K562 (cell line): ENCODE data around the gene TACSTD2. TPM values are rescaled to one million over a fixed set of nuclear protein-coding genes. Genes with fewer than 3 reads are reported as not detected.

ENCODE experiments used
- ATAC-seq: fragments of 200-7000 bp; cut with Tn5 transposase; 3 replicates; pipeline ENCODE4 v1.9.1; 2020; ENCODE audit warnings: moderate library complexity
- BruUV-seq: library from RNA; stranded (reverse); fragments of 400-500 nt; replicated peaks from 2 replicates; lab custom pipeline; 2021; lab: Mats Ljungman, UMichigan
- CTCF ChIA-PET: fragments of 300-600 bp; formaldehyde crosslinking; extraction: SDS; loops from one replicate; lab custom pipeline; 2021; ENCODE audit warnings: low intra/inter-chr PET ratio; lab: Yijun Ruan, JAX
- POLR2A ChIA-PET: fragments of 300-600, 350-650 bp; sonication (Branson Sonifier 250); formaldehyde crosslinking; extraction: SDS; loops from one replicate; lab custom pipeline; 2021; ENCODE audit warnings: antibody characterized with exemption, inconsistent platforms; lab: Yijun Ruan, JAX
- DNase-seq, 4 experiments: peaks; one replicate each; pipeline versions ENCODE4 v3.0.0 to v3.0.0-alpha.2; 2011 to 2018; ENCODE audit warnings: low spot score in 3 of 4, mixed read lengths in 3 of 4; ENCODE audit errors: extremely low read depth in 1 of 4
- FAIRE-seq: peaks from 2 replicates; lab custom pipeline; 2011; peaks lifted over from hg19 to GRCh38; lab: Jason Lieb, UNC
- H2AFZ ChIP-seq: 2 replicates; pipeline ENCODE4 v1.6.0; 2011; ENCODE audit warnings: low read depth, low read length, control low read depth, inconsistent platforms
- H3K27ac ChIP-seq: fragments of 200-600 bp; 3 replicates; pipeline ENCODE4 v1.8.0; 2011; ENCODE audit warnings: low read depth, mild to moderate bottlenecking, control low read depth, inconsistent platforms, low read length, moderate library complexity, mixed read lengths; ENCODE audit errors: extremely low read depth
- H3K27me3 ChIP-seq, 2 experiments: fragments of 300-600 bp in 1 of 2; 2 replicates in 1 of 2; 3 replicates in 1 of 2; pipeline versions ENCODE4 v1.6.0 to v1.8.0; 2011; ENCODE audit warnings: inconsistent platforms in 2 of 2, low read length in 2 of 2, mild to moderate bottlenecking in 1 of 2, mixed read lengths in 1 of 2, moderate library complexity in 1 of 2; ENCODE audit not compliant: control insufficient read depth in 2 of 2, insufficient read depth in 2 of 2
- H3K36me3 ChIP-seq: fragments of 300-600 bp; 3 replicates; pipeline ENCODE4 v1.8.0; 2011; ENCODE audit warnings: mild to moderate bottlenecking, low read length, inconsistent platforms; ENCODE audit not compliant: control insufficient read depth, insufficient read depth
- H3K4me1 ChIP-seq, 2 experiments: fragments of 200-600 bp in 1 of 2; replicated peaks in 1 of 2; 2 replicates in 1 of 2; 3 replicates in 1 of 2; pipeline versions ENCODE4 v1.5.1 to v1.8.0; 2011; ENCODE audit warnings: inconsistent platforms in 2 of 2, low read length in 2 of 2, mild to moderate bottlenecking in 1 of 2, mixed read lengths in 1 of 2, moderate library complexity in 1 of 2; ENCODE audit not compliant: control insufficient read depth in 2 of 2, insufficient read depth in 2 of 2
- H3K4me2 ChIP-seq: 2 replicates; pipeline ENCODE4 v1.6.1; 2011; ENCODE audit warnings: low read length, control low read depth, inconsistent platforms, mixed read lengths; ENCODE audit not compliant: insufficient read depth
- H3K4me3 ChIP-seq: fragments of 200-600 bp; sonication (generic), shearing (Covaris generic); 2 replicates; pipeline ENCODE4 v1.5.1; 2016; ENCODE audit warnings: control low read depth, inconsistent platforms
- H3K79me2 ChIP-seq: fragments of 200-600 bp; 3 replicates; pipeline ENCODE4 v1.8.0; 2011; ENCODE audit warnings: low read length, inconsistent platforms; ENCODE audit not compliant: control insufficient read depth, insufficient read depth
- H3K9ac ChIP-seq, 2 experiments: 2 replicates each; pipeline versions ENCODE4 v1.6.0 to v1.6.1; 2011; ENCODE audit warnings: low read depth in 2 of 2, low read length in 2 of 2, control low read depth in 1 of 2, inconsistent platforms in 1 of 2, mild to moderate bottlenecking in 1 of 2, mixed read lengths in 1 of 2; ENCODE audit not compliant: insufficient read depth in 1 of 2
- H3K9me1 ChIP-seq: one replicate; pipeline ENCODE4 v1.6.0; 2011; ENCODE audit warnings: inconsistent platforms, mild to moderate bottlenecking, low read length, moderate library complexity; ENCODE audit not compliant: control insufficient read depth, insufficient read depth
- H3K9me3 ChIP-seq: replicated peaks from 2 replicates; pipeline ENCODE4 v1.5.1; 2011; ENCODE audit warnings: low read depth, low read length, inconsistent platforms; ENCODE audit not compliant: control insufficient read depth, insufficient read depth
- H4K20me1 ChIP-seq: replicated peaks from 2 replicates; pipeline ENCODE4 v1.6.1; 2011; ENCODE audit warnings: low read length, inconsistent platforms, mixed read lengths; ENCODE audit not compliant: control insufficient read depth, insufficient read depth
- EP300 ChIP-seq: IDR thresholded peaks from 2 replicates; pipeline ENCODE4 v1.6.1; 2012; ENCODE audit warnings: low read length, improper control_type of control experiment
- KLF13 ChIP-seq: fragments of 450-650 bp; IDR thresholded peaks from 2 replicates; pipeline ENCODE4 v1.6.1; 2016; ENCODE audit warnings: missing genetic modification characterization, low read depth, mild to moderate bottlenecking, missing compliant biosample characterization, moderate library complexity, borderline replicate concordance
- MCM7 ChIP-seq, 2 experiments: fragments of 450-650 bp; IDR thresholded peaks; 2 replicates each; pipeline ENCODE4 v1.6.1; 2016 to 2018
- POU5F1 ChIP-seq: fragments of 150-350 bp; IDR thresholded peaks from 2 replicates; pipeline ENCODE4 v1.6.1; 2014; ENCODE audit warnings: borderline replicate concordance, low read length, low read depth, mild to moderate bottlenecking; ENCODE audit not compliant: partially characterized antibody
- RFX5 ChIP-seq: IDR thresholded peaks from 2 replicates; pipeline ENCODE4 v1.6.1; 2011; ENCODE audit warnings: low read depth, mild to moderate bottlenecking, improper control_type of control experiment, low read length
- SP1 ChIP-seq: sonication (generic); formaldehyde crosslinking; IDR thresholded peaks from 2 replicates; pipeline ENCODE4 v1.8.1; 2022; ENCODE audit warnings: mild to moderate bottlenecking, missing genetic modification reagents
- ZNF133 ChIP-seq: fragments of 250-450 bp; sonication (Bioruptor Pico); IDR thresholded peaks from 2 replicates; pipeline ENCODE4 v1.4.0; 2020; ENCODE audit warnings: mild to moderate bottlenecking
- ZNF436 ChIP-seq: fragments of 250-450, 450-650 bp; sonication (Bioruptor Pico); formaldehyde crosslinking; IDR thresholded peaks from 2 replicates; pipeline ENCODE4 v1.7.0; 2020; ENCODE audit warnings: mild to moderate bottlenecking
- ZNF589 ChIP-seq: fragments of 200-800 bp; sonication (Bioruptor generic); IDR thresholded peaks from 2 replicates; pipeline ENCODE4 v1.6.1; 2016; ENCODE audit warnings: low read depth, missing genetic modification characterization, missing compliant biosample characterization
- in situ Hi-C: fragments of 300-500 bp; cut with MboI; formaldehyde crosslinking; loops from 4 replicates; pipeline ENCODE4 v1.15.0; 2018; ENCODE audit warnings: inconsistent platforms, mixed read lengths
- intact Hi-C: fragments of 100-400 bp; cut with micrococcal nuclease; formaldehyde crosslinking; loops from 2 replicates; pipeline ENCODE4 v1.14.2; 2022
- polyA plus RNA-seq, 8 experiments: library from polyadenylated mRNA; depleted of rRNA in 4 of 8; stranded (reverse) in 5 of 8; unstranded in 3 of 8; fragments of >200 nt; fragmentation: Nextera tagmentation in 2 of 8; fragmentation: Illumina TruSeq in 1 of 8; extraction: Ambion mirVana in 2 of 8; extraction: Trizol in 1 of 8; gene quantifications; 2 replicates each; pipeline versions ENCODE4 v1.2.1 to v1.2.3, GENCODE V29; 2011 to 2014; ENCODE audit warnings: inconsistent platforms in 1 of 8, missing spikeins in 1 of 8
- total RNA-seq, 7 experiments: library from RNA; depleted of rRNA in 6 of 7; stranded (reverse); fragments of >200 nt in 6 of 7; fragmentation: Illumina TruSeq in 2 of 7; extraction: Trizol in 2 of 7; gene quantifications; 2 replicates each; pipeline versions ENCODE4 v1.2.1 to v1.2.3, GENCODE V29; 2011 to 2021; ENCODE audit warnings: low replicate concordance in 1 of 7
- TF ChIP-seq, protein P1 (sequence below): IDR thresholded peaks from 2 replicates; pipeline ENCODE4 v1.6.1; 2014; ENCODE audit warnings: antibody characterized with exemption
- TF ChIP-seq, protein P2 (sequence below): fragments of 450-650 bp; IDR thresholded peaks from 2 replicates; pipeline ENCODE4 v1.7.1; 2018; ENCODE audit warnings: mild to moderate bottlenecking, low read depth; ENCODE audit not compliant: partially characterized antibody
- TF ChIP-seq, protein P3 (sequence below): fragments of 150-350 bp; IDR thresholded peaks from 2 replicates; pipeline ENCODE4 v1.6.1; 2014; ENCODE audit warnings: low read depth, mild to moderate bottlenecking, low read length, borderline replicate concordance
- TF ChIP-seq, protein P4 (sequence below): fragments of 250-450 bp; sonication (Bioruptor Pico); IDR thresholded peaks from 2 replicates; pipeline ENCODE4 v1.5.0; 2021; ENCODE audit warnings: mild to moderate bottlenecking, borderline replicate concordance

The TACSTD2 gene
- total and polyA plus RNA-seq, 9 of the 15 experiments (the other 6 are each of a cell fraction or from before 2014, with no cell fraction given) = 0.04 to 0.31 TPM; not detected in 7

DNA sequence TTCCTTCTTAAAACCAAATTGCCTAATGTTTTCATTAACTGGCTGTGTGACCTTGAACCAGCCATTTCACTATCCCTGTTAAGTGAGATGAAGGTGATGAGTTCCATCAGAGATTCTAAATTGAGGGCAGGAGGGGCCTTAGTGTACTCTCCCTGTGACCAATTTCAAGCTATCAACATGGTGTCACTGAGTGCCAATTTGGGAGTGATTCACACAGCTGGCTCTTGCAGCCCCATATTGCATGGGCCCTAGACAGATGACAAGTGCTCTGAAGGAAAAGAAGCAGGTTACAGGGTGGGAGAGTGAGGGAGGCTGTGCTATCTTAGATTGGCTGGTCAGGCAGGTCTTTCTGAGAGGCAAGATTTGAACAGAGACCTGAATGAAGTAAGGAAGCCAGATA is 13.0 kb upstream of the TACSTD2 start:
- Histone ChIP-seq H2AFZ (no peak overlapping the region), H3K9ac (no peak overlapping the region), H3K79me2 (no peaks in the 10 kb centered on the region), H3K27ac (no peak overlapping the region), H3K9me3 (no peaks in the 10 kb centered on the region), H4K20me1 (no peaks in the 10 kb centered on the region; the same call in 1 of the 2 replicates), H3K4me3 (no peak overlapping the region), H3K36me3 (no peaks in the 10 kb centered on the region), H3K4me1 (peaks cover 0 to 2% of the 10 kb centered on the region in 2 experiments; a peak in 1 of 5 replicates), H3K4me2 (no peak overlapping the region), H3K27me3 (peaks cover 3 to 10% of the 10 kb centered on the region in 2 experiments; a peak in 3 of 5 replicates), H3K9me1 (no peaks in the 10 kb centered on the region)
- ChIA-PET CTCF (no interaction called here), POLR2A (interaction anchor here (0.6 to 2.4 kb wide), 2 partner anchors 21 to 23 kb away, joined by 3 to 5 read pairs; no protein-coding TSS in a partner anchor)
- ATAC-seq (no peak), DNase-seq (no peak), FAIRE-seq (no peak)
- intact Hi-C loops (no loop called here), in situ Hi-C loops (no loop called here)
- BruUV-seq = no TSS peak
- TF ChIP-seq EP300 = no peak
- TF ChIP-seq POU5F1 = no peak
- TF ChIP-seq, protein P1, sequence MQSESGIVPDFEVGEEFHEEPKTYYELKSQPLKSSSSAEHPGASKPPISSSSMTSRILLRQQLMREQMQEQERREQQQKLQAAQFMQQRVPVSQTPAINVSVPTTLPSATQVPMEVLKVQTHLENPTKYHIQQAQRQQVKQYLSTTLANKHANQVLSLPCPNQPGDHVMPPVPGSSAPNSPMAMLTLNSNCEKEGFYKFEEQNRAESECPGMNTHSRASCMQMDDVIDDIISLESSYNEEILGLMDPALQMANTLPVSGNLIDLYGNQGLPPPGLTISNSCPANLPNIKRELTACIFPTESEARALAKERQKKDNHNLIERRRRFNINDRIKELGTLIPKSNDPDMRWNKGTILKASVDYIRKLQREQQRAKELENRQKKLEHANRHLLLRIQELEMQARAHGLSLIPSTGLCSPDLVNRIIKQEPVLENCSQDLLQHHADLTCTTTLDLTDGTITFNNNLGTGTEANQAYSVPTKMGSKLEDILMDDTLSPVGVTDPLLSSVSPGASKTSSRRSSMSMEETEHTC = no peak
- TF ChIP-seq, protein P2, sequence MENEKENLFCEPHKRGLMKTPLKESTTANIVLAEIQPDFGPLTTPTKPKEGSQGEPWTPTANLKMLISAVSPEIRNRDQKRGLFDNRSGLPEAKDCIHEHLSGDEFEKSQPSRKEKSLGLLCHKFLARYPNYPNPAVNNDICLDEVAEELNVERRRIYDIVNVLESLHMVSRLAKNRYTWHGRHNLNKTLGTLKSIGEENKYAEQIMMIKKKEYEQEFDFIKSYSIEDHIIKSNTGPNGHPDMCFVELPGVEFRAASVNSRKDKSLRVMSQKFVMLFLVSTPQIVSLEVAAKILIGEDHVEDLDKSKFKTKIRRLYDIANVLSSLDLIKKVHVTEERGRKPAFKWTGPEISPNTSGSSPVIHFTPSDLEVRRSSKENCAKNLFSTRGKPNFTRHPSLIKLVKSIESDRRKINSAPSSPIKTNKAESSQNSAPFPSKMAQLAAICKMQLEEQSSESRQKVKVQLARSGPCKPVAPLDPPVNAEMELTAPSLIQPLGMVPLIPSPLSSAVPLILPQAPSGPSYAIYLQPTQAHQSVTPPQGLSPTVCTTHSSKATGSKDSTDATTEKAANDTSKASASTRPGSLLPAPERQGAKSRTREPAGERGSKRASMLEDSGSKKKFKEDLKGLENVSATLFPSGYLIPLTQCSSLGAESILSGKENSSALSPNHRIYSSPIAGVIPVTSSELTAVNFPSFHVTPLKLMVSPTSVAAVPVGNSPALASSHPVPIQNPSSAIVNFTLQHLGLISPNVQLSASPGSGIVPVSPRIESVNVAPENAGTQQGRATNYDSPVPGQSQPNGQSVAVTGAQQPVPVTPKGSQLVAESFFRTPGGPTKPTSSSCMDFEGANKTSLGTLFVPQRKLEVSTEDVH = no peak
- no peak for TF ChIP-seq ZNF436
- no peak for TF ChIP-seq RFX5
- TF ChIP-seq, protein P3, sequence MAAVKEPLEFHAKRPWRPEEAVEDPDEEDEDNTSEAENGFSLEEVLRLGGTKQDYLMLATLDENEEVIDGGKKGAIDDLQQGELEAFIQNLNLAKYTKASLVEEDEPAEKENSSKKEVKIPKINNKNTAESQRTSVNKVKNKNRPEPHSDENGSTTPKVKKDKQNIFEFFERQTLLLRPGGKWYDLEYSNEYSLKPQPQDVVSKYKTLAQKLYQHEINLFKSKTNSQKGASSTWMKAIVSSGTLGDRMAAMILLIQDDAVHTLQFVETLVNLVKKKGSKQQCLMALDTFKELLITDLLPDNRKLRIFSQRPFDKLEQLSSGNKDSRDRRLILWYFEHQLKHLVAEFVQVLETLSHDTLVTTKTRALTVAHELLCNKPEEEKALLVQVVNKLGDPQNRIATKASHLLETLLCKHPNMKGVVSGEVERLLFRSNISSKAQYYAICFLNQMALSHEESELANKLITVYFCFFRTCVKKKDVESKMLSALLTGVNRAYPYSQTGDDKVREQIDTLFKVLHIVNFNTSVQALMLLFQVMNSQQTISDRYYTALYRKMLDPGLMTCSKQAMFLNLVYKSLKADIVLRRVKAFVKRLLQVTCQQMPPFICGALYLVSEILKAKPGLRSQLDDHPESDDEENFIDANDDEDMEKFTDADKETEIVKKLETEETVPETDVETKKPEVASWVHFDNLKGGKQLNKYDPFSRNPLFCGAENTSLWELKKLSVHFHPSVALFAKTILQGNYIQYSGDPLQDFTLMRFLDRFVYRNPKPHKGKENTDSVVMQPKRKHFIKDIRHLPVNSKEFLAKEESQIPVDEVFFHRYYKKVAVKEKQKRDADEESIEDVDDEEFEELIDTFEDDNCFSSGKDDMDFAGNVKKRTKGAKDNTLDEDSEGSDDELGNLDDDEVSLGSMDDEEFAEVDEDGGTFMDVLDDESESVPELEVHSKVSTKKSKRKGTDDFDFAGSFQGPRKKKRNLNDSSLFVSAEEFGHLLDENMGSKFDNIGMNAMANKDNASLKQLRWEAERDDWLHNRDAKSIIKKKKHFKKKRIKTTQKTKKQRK = no peak
- no peak for TF ChIP-seq MCM7 (IDR thresholded peaks at IDR 0.05)
- no peak for TF ChIP-seq KLF13 (tag)
- no peak for TF ChIP-seq ZNF133
- TF ChIP-seq SP1 (CRISPR knock-in tag) = no peak
- TF ChIP-seq, protein P4, sequence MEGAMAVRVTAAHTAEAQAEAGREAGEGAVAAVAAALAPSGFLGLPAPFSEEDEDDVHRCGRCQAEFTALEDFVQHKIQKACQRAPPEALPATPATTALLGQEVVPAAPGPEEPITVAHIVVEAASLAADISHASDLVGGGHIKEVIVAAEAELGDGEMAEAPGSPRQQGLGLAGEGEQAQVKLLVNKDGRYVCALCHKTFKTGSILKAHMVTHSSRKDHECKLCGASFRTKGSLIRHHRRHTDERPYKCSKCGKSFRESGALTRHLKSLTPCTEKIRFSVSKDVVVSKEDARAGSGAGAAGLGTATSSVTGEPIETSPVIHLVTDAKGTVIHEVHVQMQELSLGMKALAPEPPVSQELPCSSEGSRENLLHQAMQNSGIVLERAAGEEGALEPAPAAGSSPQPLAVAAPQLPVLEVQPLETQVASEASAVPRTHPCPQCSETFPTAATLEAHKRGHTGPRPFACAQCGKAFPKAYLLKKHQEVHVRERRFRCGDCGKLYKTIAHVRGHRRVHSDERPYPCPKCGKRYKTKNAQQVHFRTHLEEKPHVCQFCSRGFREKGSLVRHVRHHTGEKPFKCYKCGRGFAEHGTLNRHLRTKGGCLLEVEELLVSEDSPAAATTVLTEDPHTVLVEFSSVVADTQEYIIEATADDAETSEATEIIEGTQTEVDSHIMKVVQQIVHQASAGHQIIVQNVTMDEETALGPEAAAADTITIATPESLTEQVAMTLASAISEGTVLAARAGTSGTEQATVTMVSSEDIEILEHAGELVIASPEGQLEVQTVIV (CRISPR knock-in tag) = no peak
- no peak for TF ChIP-seq ZNF589 (CRISPR knock-in tag)
